ENCODE results near the gene CASD1. TPM values are rescaled to one million over a fixed set of nuclear protein-coding genes. Genes with fewer than 3 reads are reported as not detected.

CASD1 gene
- total RNA-seq, 1 donor: 16.0 TPM

- no peak for TF ChIP-seq CTCF (IDR thresholded peaks at IDR 0.05; ENCODE audit: insufficient read depth, low read depth, low read length)
- DNase-seq (ENCODE audit: low read depth): peak; percentile 50
- H3K4me3 ChIP-seq (ENCODE audit: low read depth, low read length): no peak overlapping the region
These were observed 19.9 kb downstream of the CASD1 start for GRCh38 chr7:94529516-94529915.

GRCh38 chr7:94530109-94530508 lies 20.5 kb downstream of the CASD1 start:
- no peak for TF ChIP-seq CTCF (IDR thresholded peaks at IDR 0.05; ENCODE audit: insufficient read depth, low read depth, low read length)
- DNase-seq (ENCODE audit: low read depth): no peak
- H3K4me3 ChIP-seq (ENCODE audit: low read depth, low read length): no peak overlapping the region

- TF ChIP-seq CTCF (IDR thresholded peaks at IDR 0.05; ENCODE audit: insufficient read depth, low read depth, low read length): no peak
- no peak for DNase-seq (ENCODE audit: low read depth)
These were observed 23.1 kb downstream of the CASD1 start for GRCh38 chr7:94532676-94533075.

GRCh38 chr7:94540428-94540827 lies 30.8 kb downstream of the CASD1 start:
- TF ChIP-seq CTCF (IDR thresholded peaks at IDR 0.05; ENCODE audit: insufficient read depth, low read depth, low read length): no peak

More at GRCh38 chr7:94532676-94533075, 23.1 kb downstream of the CASD1 start:
- no peak overlapping the region for H3K4me3 ChIP-seq (ENCODE audit: low read depth, low read length)

GRCh38 chr7:94547126-94547525 lies 37.5 kb downstream of the CASD1 start:
- TF ChIP-seq CTCF (IDR thresholded peaks at IDR 0.05; ENCODE audit: insufficient read depth, low read depth, low read length): no peak
- H3K4me3 ChIP-seq (ENCODE audit: low read depth, low read length): no peak overlapping the region
- peak; percentile 65 for DNase-seq (ENCODE audit: low read depth)

More at GRCh38 chr7:94540428-94540827, 30.8 kb downstream of the CASD1 start:
- DNase-seq (ENCODE audit: low read depth): peak; percentile 18
- no peak overlapping the region for H3K4me3 ChIP-seq (ENCODE audit: low read depth, low read length)

- DNase-seq (ENCODE audit: low read depth): no peak
- no peak overlapping the region for H3K4me3 ChIP-seq (ENCODE audit: low read depth, low read length)
- TF ChIP-seq CTCF (IDR thresholded peaks at IDR 0.05; ENCODE audit: insufficient read depth, low read depth, low read length): no peak
These were observed 46.4 kb downstream of the CASD1 start for GRCh38 chr7:94556028-94556427.

- H3K4me3 ChIP-seq (ENCODE audit: low read depth, low read length): no peak overlapping the region
- no peak for TF ChIP-seq CTCF (IDR thresholded peaks at IDR 0.05; ENCODE audit: insufficient read depth, low read depth, low read length)
- DNase-seq (ENCODE audit: low read depth): no peak
These were observed 47.6 kb downstream of the CASD1 start for GRCh38 chr7:94557215-94557614.

All from fibroblast of villous mesenchyme (primary cell).